Measurements from ENCODE around the gene TUBA8. TPM values are rescaled to one million over a fixed set of nuclear protein-coding genes. Genes with fewer than 3 reads are reported as not detected.

Gene TUBA8
- total and polyA plus RNA-seq, 2 donors (not counting 3 experiments of a cell fraction or from before 2014, with no cell fraction given): 6.9 to 8.9 TPM

GRCh38 chr22:18081416-18081815 is 29.2 kb upstream of the TUBA8 start:
- Histone ChIP-seq H3K4me1 (ENCODE audit: control insufficient read depth, extremely low read depth, insufficient read depth, low read length) (peaks cover 18% of the 10 kb centered on the region), H3K36me3 (ENCODE audit: control insufficient read depth in 2 of 2, extremely low read depth in 1 of 2, insufficient read depth in 2 of 2, low read length in 2 of 2) (peaks cover 17 to 22% of the 10 kb centered on the region in 2 experiments), H4K20me1 (replicated peaks; ENCODE audit: control insufficient read depth, extremely low read depth, insufficient read depth, low read length) (no peaks in the 10 kb centered on the region), H3K9me1 (replicated peaks; ENCODE audit: control insufficient read depth, extremely low read depth, insufficient read depth, low read length) (no peaks in the 10 kb centered on the region), H3K79me2 (ENCODE audit: control insufficient read depth, insufficient read depth, low read length) (peaks cover 41% of the 10 kb centered on the region), H3K9me3 (replicated peaks; ENCODE audit: control insufficient read depth, insufficient read depth, low read length) (no peaks in the 10 kb centered on the region), H3K9ac (replicated peaks; ENCODE audit: extremely low read depth, insufficient read depth, low read length) (no peak overlapping the region), H3K4me3 (replicated peaks in 1 of 3; ENCODE audit: insufficient read depth in 1 of 3, low read depth in 1 of 3, low read length in 3 of 3) (no peak overlapping the region), H3K27me3 (ENCODE audit: control insufficient read depth in 2 of 2, insufficient read depth in 2 of 2, low read length in 2 of 2) (no peaks in the 10 kb centered on the region), H2AFZ (ENCODE audit: low read depth, low read length) (no peak overlapping the region), H3K27ac (ENCODE audit: insufficient read depth, low read depth, low read length) (no peak overlapping the region), H3K4me2 (ENCODE audit: insufficient read depth, low read length) (no peak overlapping the region)
- no peak for TF ChIP-seq FOS (IDR thresholded peaks at IDR 0.05; ENCODE audit: borderline replicate concordance, insufficient read depth, low read length)
- DNase-seq (ENCODE audit: low read depth, low spot score) (no peak), FAIRE-seq (no peak)
- POLR2A ChIA-PET: no interaction called here
- CTCF ChIA-PET: no interaction called here
- dilution Hi-C loops (cut with MboI; ENCODE audit: extremely low pct_ligation_motif_present, low sequenced_read_pairs): no loop called here
- intact Hi-C loops (cut with micrococcal nuclease): no loop called here
- BruUV-seq (replicated peaks): no TSS peak

- H3K36me3 ChIP-seq (ENCODE audit: control insufficient read depth in 2 of 2, extremely low read depth in 1 of 2, insufficient read depth in 2 of 2, low read length in 2 of 2): peaks cover 17 to 25% of the 10 kb centered on the region in 2 experiments
- no peak overlapping the region for H3K27ac ChIP-seq (ENCODE audit: insufficient read depth, low read depth, low read length)
- TF ChIP-seq JUN (IDR thresholded peaks at IDR 0.05; ENCODE audit: borderline replicate concordance, insufficient read depth, insufficient read length, low read depth): no peak
- TF ChIP-seq CTCF (IDR thresholded peaks at IDR 0.05; ENCODE audit: extremely low read depth in 1 of 2, insufficient read depth in 1 of 2, low read depth in 1 of 2, low read length in 2 of 2): no peak
- no peak for TF ChIP-seq MAX (IDR thresholded peaks at IDR 0.05; ENCODE audit: insufficient read depth, insufficient read length)
- no peak for TF ChIP-seq MYC (IDR thresholded peaks at IDR 0.05; ENCODE audit: low read depth, low read length)
- no peak for TF ChIP-seq POLR2AphosphoS5 (IDR thresholded peaks at IDR 0.05; ENCODE audit: insufficient read depth, low read depth, low read length)
- TF ChIP-seq POLR2A (IDR thresholded peaks at IDR 0.05; ENCODE audit: low read depth, low read length): no peak
- TF ChIP-seq FOS (IDR thresholded peaks at IDR 0.05; ENCODE audit: borderline replicate concordance, insufficient read depth, low read length): no peak
- no peak for TF ChIP-seq EZH2 (IDR thresholded peaks at IDR 0.05; ENCODE audit: borderline replicate concordance, low read depth, low read length, severe bottlenecking)
- TF ChIP-seq GATA2 (IDR thresholded peaks at IDR 0.05; ENCODE audit: insufficient read depth, insufficient read length, low read depth, low read length): no peak
- CTCF ChIA-PET: no interaction called here
- intact Hi-C loops (cut with micrococcal nuclease) (no loop called here), dilution Hi-C loops (cut with MboI; ENCODE audit: extremely low pct_ligation_motif_present, low sequenced_read_pairs) (no loop called here)
- H3K4me3 ChIP-seq (replicated peaks in 1 of 3; ENCODE audit: insufficient read depth in 1 of 3, low read depth in 1 of 3, low read length in 3 of 3): no peak overlapping the region
- no peak overlapping the region for H3K4me2 ChIP-seq (ENCODE audit: insufficient read depth, low read length)
- peaks cover 41% of the 10 kb centered on the region for H3K79me2 ChIP-seq (ENCODE audit: control insufficient read depth, insufficient read depth, low read length)
- no TSS peak for BruUV-seq (replicated peaks)
- no peaks in the 10 kb centered on the region for H3K9me3 ChIP-seq (replicated peaks; ENCODE audit: control insufficient read depth, insufficient read depth, low read length)
- H3K4me1 ChIP-seq (ENCODE audit: control insufficient read depth, extremely low read depth, insufficient read depth, low read length): peaks cover 7% of the 10 kb centered on the region
- DNase-seq (ENCODE audit: low read depth, low spot score) (no peak), FAIRE-seq (no peak)
- no peak overlapping the region for H3K9ac ChIP-seq (replicated peaks; ENCODE audit: extremely low read depth, insufficient read depth, low read length)
- H2AFZ ChIP-seq (ENCODE audit: low read depth, low read length): no peak overlapping the region
- H3K9me1 ChIP-seq (replicated peaks; ENCODE audit: control insufficient read depth, extremely low read depth, insufficient read depth, low read length): no peaks in the 10 kb centered on the region
- no peaks in the 10 kb centered on the region for H3K27me3 ChIP-seq (ENCODE audit: control insufficient read depth in 2 of 2, insufficient read depth in 2 of 2, low read length in 2 of 2)
- H4K20me1 ChIP-seq (replicated peaks; ENCODE audit: control insufficient read depth, extremely low read depth, insufficient read depth, low read length): no peaks in the 10 kb centered on the region
- POLR2A ChIA-PET: no interaction called here
Measured at GRCh38 chr22:18082467-18082866, 28.1 kb upstream of the TUBA8 start.
